Body of pancreas (tissue), 4 donors: ENCODE data around the gene TSHZ2. TPM values are rescaled to one million over a fixed set of nuclear protein-coding genes. Genes with fewer than 3 reads are reported as not detected.
"Not testable (repeated sequence)": the region's sequence is repeated elsewhere in the genome, so short reads cannot be mapped to it uniquely, and the experiment has no call there.

ENCODE experiments used
- ATAC-seq: fragments of 150-250 bp; one replicate; pipeline ENCODE4 v1.9.1; 2016
- DNase-seq, 4 donors: peaks; one replicate each; pipeline ENCODE4 v3.0.0-alpha.2; 2019
- H3K27ac ChIP-seq, 4 donors: fragments of 200-600 bp; sonication (generic); 1 replicate in 3 of 4; 2 replicates in 1 of 4; pipeline versions ENCODE4 v1.5.1 to v1.6.1; 2016 to 2019; ENCODE audit warnings: mild to moderate bottlenecking in 1 of 4, mixed read lengths in 1 of 4, moderate library complexity in 1 of 4
- H3K27me3 ChIP-seq, 2 donors: fragments of 200-600 bp; sonication (generic); one replicate each; pipeline ENCODE4 v1.6.0; 2016; ENCODE audit warnings: mild to moderate bottlenecking in 1 of 2
- H3K36me3 ChIP-seq, 2 donors: fragments of 200-600 bp; sonication (generic); replicated peaks in 1 of 2; 2 replicates each; pipeline ENCODE4 v1.5.1; 2016; ENCODE audit warnings: low read depth in 2 of 2; ENCODE audit not compliant: insufficient read depth in 1 of 2
- H3K4me1 ChIP-seq: fragments of 200-600 bp; sonication (generic); one replicate; pipeline ENCODE4 v1.6.0; 2016
- H3K4me3 ChIP-seq, 2 donors: fragments of 200-600 bp; sonication (generic); 1 replicate in 1 of 2; 2 replicates in 1 of 2; pipeline ENCODE4 v1.5.1; 2016 to 2019
- H3K9me3 ChIP-seq, 3 donors: fragments of 200-600 bp; sonication (generic); 1 replicate in 2 of 3; 2 replicates in 1 of 3; pipeline ENCODE4 v1.5.1; 2016
- POLR2A ChIP-seq, 3 donors: fragments of 450-650 bp; IDR thresholded peaks; one replicate each; pipeline ENCODE4 v1.6.1; 2016; ENCODE audit warnings: antibody characterized with exemption in 3 of 3, mild to moderate bottlenecking in 2 of 3
- WGBS, 2 donors: methylation state at CpG; one replicate each; pipeline ENCODE4 v1.1.5; 2017; 5-methylcytosine and 5-hydroxymethylcytosine counted together
- intact Hi-C: fragments of 100-400 bp; cut with DNase I; formaldehyde crosslinking; loops from one replicate; pipeline ENCODE4 v1.15.1; 2023
- total RNA-seq, 2 donors: library from RNA; depleted of rRNA; stranded (reverse); fragments of >200 nt; gene quantifications; one replicate each; pipeline ENCODE4 v1.1.0, GENCODE V29; 2016
- TF ChIP-seq, protein P1 (sequence below), 7 experiments: fragments of 450-650 bp in 4 of 7; fragments of 200-600 bp in 3 of 7; sonication (generic) in 3 of 7; IDR thresholded peaks; one replicate each; pipeline ENCODE4 v1.5.1; 2016 to 2019; ENCODE audit warnings: antibody characterized with exemption in 7 of 7

TSHZ2 gene
- total RNA-seq, 2 donors from 2014 or later = 6.0 to 9.6 TPM

DNA sequence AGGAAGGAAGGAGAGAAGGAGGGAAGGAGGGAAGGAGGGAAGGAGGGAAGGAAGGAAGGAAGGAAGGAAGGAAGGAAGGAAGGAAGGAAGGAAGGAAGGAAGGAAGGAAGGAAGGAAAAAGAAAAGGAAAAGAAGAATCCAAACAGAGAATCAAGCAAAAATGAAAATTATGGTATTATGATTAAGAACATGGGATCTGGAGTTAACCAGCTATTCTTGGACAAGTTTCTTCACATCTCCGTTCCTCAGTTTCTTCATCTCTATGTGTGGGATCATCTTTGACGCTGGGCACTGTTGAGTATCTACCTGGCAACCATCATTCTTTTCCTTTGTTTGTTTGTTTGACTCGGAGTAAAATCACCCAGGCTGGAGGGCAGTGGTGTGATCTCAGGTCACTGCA is 549.9 kb downstream of the TSHZ2 start:
- intact Hi-C loops = no loop called here
- Histone ChIP-seq H3K9me3 (no peaks in the 10 kb centered on the region), H3K27ac (no peak overlapping the region), H3K4me1 (no peaks in the 10 kb centered on the region), H3K4me3 (no peak overlapping the region), H3K27me3 (no peaks in the 10 kb centered on the region), H3K36me3 (no peaks in the 10 kb centered on the region)
- TF ChIP-seq, protein P1, sequence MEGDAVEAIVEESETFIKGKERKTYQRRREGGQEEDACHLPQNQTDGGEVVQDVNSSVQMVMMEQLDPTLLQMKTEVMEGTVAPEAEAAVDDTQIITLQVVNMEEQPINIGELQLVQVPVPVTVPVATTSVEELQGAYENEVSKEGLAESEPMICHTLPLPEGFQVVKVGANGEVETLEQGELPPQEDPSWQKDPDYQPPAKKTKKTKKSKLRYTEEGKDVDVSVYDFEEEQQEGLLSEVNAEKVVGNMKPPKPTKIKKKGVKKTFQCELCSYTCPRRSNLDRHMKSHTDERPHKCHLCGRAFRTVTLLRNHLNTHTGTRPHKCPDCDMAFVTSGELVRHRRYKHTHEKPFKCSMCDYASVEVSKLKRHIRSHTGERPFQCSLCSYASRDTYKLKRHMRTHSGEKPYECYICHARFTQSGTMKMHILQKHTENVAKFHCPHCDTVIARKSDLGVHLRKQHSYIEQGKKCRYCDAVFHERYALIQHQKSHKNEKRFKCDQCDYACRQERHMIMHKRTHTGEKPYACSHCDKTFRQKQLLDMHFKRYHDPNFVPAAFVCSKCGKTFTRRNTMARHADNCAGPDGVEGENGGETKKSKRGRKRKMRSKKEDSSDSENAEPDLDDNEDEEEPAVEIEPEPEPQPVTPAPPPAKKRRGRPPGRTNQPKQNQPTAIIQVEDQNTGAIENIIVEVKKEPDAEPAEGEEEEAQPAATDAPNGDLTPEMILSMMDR (IDR thresholded peaks at IDR 0.05) = no peak
- TF ChIP-seq POLR2A (IDR thresholded peaks at IDR 0.05) = no peak
- WGBS, 2 donors = 59 to 60% methylated on average over 3 of the region's 3 CpGs
- no peak for ATAC-seq
- DNase-seq = no peak

DNA sequence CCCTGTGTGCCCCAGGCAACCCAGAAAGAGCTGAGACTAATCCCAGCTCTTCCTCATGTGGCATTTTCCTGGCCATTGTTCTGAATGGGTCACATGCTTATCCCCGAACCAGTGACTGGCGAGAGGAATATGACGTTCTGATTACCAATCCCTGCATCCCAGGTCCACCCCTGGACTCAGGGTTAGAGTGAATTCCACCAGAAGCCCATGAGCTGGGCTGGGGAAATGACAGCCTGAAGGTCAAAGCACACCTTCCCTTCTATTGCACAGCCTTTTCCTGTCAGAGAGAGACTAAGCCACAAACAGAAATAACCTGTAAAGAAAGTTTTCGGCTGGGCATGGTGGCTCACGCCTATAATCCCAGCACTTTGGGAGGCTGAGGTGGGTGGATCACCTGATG is 550.5 kb downstream of the TSHZ2 start:
- 67 to 68% methylated on average over 5 of the region's 5 CpGs for WGBS, 2 donors
- ATAC-seq (no peak), DNase-seq (no peak)
- H3K4me1 ChIP-seq = no peaks in the 10 kb centered on the region
- no peaks in the 10 kb centered on the region for H3K9me3 ChIP-seq
- intact Hi-C loops = no loop called here
- no peaks in the 10 kb centered on the region for H3K27me3 ChIP-seq
- no peaks in the 10 kb centered on the region for H3K36me3 ChIP-seq
- H3K27ac ChIP-seq = no peak overlapping the region
- H3K4me3 ChIP-seq = no peak overlapping the region
- TF ChIP-seq, protein P1 (IDR thresholded peaks at IDR 0.05) = no peak
- no peak for TF ChIP-seq POLR2A (IDR thresholded peaks at IDR 0.05)

DNA sequence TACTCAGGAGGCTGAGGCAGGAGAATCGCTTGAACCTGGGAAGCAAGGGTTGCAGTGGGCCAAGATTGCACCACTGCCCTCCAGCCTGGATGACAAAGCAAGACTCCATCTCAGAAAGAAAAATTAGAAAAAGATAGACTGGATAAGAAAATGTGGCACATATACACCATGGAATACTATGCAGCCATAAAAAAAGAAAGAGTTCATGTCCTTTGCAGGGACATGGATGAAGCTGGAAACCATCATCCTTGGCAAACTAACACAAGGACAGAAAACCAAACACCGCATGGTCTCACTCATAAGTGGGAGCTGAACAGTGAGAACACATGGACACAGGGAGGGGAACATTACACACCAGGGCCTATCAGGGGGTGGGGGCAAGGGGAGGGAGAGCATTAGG is 551.5 kb downstream of the TSHZ2 start:
- 85 to 93% methylated on average over 2 of the region's 2 CpGs for WGBS, 2 donors
- DNase-seq, H3K27ac ChIP-seq, H3K4me1 ChIP-seq, H3K36me3 ChIP-seq, ATAC-seq, H3K4me3 ChIP-seq, intact Hi-C loops, H3K27me3 ChIP-seq, H3K9me3 ChIP-seq: not testable (repeated sequence)

DNA sequence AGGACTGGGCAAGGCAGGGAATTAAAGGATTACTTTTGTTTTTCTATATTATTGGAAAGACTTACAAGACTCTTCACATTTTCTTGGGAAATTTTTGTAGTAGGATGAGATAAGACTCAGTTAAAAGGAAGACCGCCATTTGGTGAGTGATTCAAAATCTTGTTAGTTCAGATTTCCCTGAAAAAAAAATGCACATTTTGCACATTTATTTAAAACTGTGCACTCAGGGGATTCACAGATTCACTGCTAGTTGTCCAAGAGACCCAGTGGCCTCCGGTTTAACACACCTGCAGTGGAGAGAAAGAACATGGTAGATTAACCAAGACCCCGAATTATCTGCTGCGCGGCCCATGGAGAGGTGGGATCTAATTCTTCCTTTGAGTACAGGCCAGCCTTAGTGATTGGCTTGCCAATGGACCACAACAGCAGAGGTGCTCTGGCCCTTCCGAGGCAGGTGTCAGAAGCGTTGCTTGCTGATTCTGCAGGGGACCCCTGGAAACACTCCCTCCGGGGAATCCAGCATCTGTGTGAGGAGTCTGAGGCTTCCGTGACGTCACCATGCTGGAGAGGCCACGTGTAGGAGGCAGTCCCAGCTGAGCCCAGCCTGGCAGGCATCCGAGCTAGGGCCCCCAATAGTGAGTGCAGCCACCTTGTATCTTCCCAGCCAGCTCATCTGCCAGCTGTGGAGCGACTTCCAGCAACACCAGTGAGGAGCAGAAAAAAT is 552.6 kb downstream of the TSHZ2 start:
- Histone ChIP-seq H3K4me1 (no peaks in the 10 kb centered on the region), H3K4me3 (no peak overlapping the region), H3K27ac (no peak overlapping the region), H3K27me3 (no peaks in the 10 kb centered on the region), H3K9me3 (no peaks in the 10 kb centered on the region), H3K36me3 (no peaks in the 10 kb centered on the region)
- 66 to 78% methylated on average over 5 to 13 of the region's 13 CpGs for WGBS, 2 donors
- DNase-seq = no peak
- TF ChIP-seq, protein P1 (IDR thresholded peaks at IDR 0.05) = no peak
- no peak for TF ChIP-seq POLR2A (IDR thresholded peaks at IDR 0.05)
- intact Hi-C loops = no loop called here
- no peak for ATAC-seq

- no peaks in the 10 kb centered on the region for H3K36me3 ChIP-seq
- no peak overlapping the region for H3K27ac ChIP-seq
- H3K4me1 ChIP-seq = no peaks in the 10 kb centered on the region
- no peaks in the 10 kb centered on the region for H3K27me3 ChIP-seq
- intact Hi-C loops = no loop called here
- no peak for TF ChIP-seq POLR2A (IDR thresholded peaks at IDR 0.05)
- TF ChIP-seq, protein P1 (IDR thresholded peaks at IDR 0.05) = no peak
- 60 to 69% methylated on average over 3 to 8 of the region's 8 CpGs for WGBS, 2 donors
- no peak for ATAC-seq
- no peak for DNase-seq
- no peak overlapping the region for H3K4me3 ChIP-seq
- H3K9me3 ChIP-seq = no peaks in the 10 kb centered on the region
Measured at GRCh38 chr20:53527196-53527595, 555.0 kb downstream of the TSHZ2 start.
